Non-pigmented ciliary epithelial cell (primary cell): Measurements from ENCODE around the gene CST6.
"Not testable (repeated sequence)": the region's sequence is repeated elsewhere in the genome, so short reads cannot be mapped to it uniquely, and the experiment has no call there.

Source experiments
- DNase-seq: peaks from one replicate; pipeline ENCODE4 v3.0.0-alpha.2; 2010; ENCODE audit warnings: low read depth

Gene CST6

GRCh38 chr11:65983589-65983987, 28.2 kb upstream of the CST6 start:
- DNase-seq: no peak

GRCh38 chr11:65987336-65987735, 24.5 kb upstream of the CST6 start:
- no peak for DNase-seq

- DNase-seq: peak; percentile 91
Observed at GRCh38 chr11:65988791-65989592, 22.8 kb upstream of the CST6 start.

- no peak for DNase-seq
Observed at GRCh38 chr11:65992056-65992455, 19.8 kb upstream of the CST6 start.

GRCh38 chr11:65997286-65997685, 14.5 kb upstream of the CST6 start:
- DNase-seq: no peak

- peak; percentile 92 for DNase-seq
Observed at GRCh38 chr11:66001942-66002647, 9.7 kb upstream of the CST6 start, which contains the start of the genes BANF1 and EIF1AD. TSS of gene BANF1 (plus strand) at chr11:66002503. CDS start at chr11:66003251, 748 bp downstream. TSS of gene EIF1AD (minus strand) at chr11:66002157. CDS start at chr11:66000389, 1,768 bp downstream.

- DNase-seq: no peak
Observed at GRCh38 chr11:66002648-66003225, 9.1 kb upstream of the CST6 start.

GRCh38 chr11:66003291-66003690, 8.5 kb upstream of the CST6 start:
- DNase-seq: no peak

GRCh38 chr11:66004186-66004585, 7.6 kb upstream of the CST6 start:
- no peak for DNase-seq

GRCh38 chr11:66006134-66006890, 5.5 kb upstream of the CST6 start:
- DNase-seq: no peak

GRCh38 chr11:66006891-66007176, 5.0 kb upstream of the CST6 start:
- no peak for DNase-seq

GRCh38 chr11:66007201-66007634, 4.6 kb upstream of the CST6 start:
- DNase-seq: no peak

- no peak for DNase-seq
Observed at GRCh38 chr11:66008095-66008467, 3.7 kb upstream of the CST6 start.

- no peak for DNase-seq
Observed at GRCh38 chr11:66008468-66009101, 3.2 kb upstream of the CST6 start.

GRCh38 chr11:66010036-66010435, 1.8 kb upstream of the CST6 start:
- not testable (repeated sequence) for DNase-seq

GRCh38 chr11:66011239-66011784, 496 bp upstream of the CST6 start:
- DNase-seq: no peak

GRCh38 chr11:66012371-66012945, 650 bp downstream of the CST6 start:
- DNase-seq: no peak

- DNase-seq: no peak
Observed at GRCh38 chr11:66012946-66013761, 1.3 kb downstream of the CST6 start.

GRCh38 chr11:66013762-66014100, 1.9 kb downstream of the CST6 start:
- DNase-seq: no peak

GRCh38 chr11:66014804-66015453, 3.1 kb downstream of the CST6 start:
- DNase-seq: no peak
